HG02642 (cell line): Measurements from ENCODE around the gene IL34.
"Not testable (repeated sequence)": the region's sequence is repeated elsewhere in the genome, so short reads cannot be mapped to it uniquely, and the experiment has no call there.

Experiments used
- ATAC-seq: cut with Tn5 transposase; IDR thresholded peaks from one replicate; pipeline ENCODE4 v1.9.1; 2021; ENCODE audit warnings: mild to moderate bottlenecking; ENCODE audit not compliant: unreplicated experiment, poor library complexity

Gene IL34

DNA sequence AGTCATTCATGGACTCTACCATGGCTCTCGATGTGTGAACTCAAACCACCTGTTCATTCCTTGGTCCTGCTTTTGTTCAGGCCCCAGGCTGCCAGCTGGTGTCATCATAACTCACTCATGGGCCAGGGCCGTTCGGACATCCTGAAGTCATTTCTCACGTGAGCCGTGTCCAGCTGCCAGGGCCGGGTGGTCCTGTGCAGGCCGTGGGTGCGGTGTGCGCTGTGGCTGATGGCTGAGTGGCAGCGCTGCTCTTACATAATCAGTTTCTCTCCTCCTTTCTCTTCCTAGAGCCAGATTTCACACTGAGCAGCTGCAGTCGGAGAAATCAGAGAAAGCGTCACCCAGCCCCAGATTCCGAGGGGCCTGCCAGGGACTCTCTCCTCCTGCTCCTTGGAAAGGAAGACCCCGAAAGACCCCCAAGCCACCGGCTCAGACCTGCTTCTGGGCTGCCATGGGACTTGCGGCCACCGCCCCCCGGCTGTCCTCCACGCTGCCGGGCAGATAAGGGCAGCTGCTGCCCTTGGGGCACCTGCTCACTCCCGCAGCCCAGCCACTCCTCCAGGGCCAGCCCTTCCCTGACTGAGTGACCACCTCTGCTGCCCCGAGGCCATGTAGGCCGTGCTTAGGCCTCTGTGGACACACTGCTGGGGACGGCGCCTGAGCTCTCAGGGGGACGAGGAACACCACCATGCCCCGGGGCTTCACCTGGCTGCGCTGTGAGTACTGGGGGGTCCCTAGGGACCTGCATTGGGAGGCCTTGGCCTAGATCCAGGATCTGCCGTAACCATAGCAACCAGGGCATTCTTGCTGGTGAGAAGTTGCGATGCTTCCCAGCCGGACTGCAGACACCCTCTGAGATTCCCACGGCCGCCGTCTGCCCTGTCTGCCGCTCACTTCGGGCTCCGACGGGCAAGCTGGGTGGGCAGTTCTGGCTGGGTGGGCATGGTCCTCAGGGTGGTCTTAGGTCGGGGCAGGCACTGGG lies at the start of gene IL34:
Gene IL34 (plus strand): TSS at position 300 of the 982 bp plus-strand sequence. CDS start 389 bp downstream, at position 689.
- ATAC-seq, result no peak

DNA sequence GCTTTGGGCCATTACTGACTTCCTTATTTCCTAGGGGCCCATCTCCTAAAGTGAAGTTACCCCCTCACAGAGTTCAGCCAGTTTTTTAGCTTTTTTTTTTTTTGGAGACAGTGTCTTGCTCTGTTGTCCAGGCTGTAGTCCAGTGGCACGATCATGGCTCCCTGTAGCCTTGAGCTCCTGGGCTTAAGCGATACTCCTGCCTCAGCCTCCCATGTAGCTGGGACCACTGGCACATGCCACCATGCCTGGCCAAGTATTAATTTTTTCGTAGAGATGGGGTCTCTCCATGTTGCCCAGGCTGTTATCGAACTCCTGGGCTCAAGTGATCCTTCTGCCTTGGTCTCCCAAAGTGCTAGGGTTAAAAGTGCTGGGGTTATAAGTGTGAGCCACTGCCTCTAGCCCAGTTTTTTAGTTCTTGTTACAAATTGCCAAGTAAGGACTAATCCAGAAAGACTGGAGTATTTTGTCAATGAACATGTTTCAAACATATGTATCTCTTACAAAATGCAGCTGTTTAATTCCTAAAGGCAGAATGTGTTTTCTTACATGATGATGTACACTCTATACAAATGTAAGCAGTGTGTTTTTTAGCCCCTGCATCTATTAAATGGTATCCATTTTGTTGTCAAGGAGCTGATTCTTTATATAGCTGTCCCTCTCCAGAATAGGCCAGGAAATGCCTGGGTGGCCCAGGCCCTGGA lies 49.1 kb upstream of the IL34 start:
- no peak for ATAC-seq

DNA sequence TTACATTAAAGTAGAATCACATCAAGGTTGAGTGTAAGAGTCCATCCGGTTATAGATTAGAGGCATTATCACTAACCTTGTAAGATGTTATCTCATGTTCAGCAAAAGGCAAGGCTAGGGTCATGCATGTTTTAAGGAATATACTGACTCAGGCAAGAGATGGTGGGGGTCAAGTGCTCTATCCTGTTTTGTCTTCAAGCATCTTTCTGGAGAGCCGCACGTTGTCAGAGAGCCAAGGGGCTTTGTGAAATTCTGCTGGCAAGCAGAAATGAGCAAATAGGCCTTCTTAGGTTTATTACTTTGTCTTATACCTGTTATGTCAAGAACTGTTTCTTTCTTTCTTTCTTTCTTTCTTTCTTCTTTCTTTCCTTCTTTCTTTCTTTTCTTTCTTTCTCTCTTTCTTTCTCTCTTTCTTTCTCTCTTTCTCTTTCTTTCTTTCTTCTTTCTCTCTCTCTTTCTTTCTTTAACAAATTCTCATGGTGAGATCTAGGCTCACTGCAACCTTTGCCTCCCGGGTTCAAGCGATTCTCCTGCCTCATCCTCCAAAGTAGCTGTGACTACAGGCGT lies 47.3 kb upstream of the IL34 start:
- ATAC-seq, result no peak

DNA sequence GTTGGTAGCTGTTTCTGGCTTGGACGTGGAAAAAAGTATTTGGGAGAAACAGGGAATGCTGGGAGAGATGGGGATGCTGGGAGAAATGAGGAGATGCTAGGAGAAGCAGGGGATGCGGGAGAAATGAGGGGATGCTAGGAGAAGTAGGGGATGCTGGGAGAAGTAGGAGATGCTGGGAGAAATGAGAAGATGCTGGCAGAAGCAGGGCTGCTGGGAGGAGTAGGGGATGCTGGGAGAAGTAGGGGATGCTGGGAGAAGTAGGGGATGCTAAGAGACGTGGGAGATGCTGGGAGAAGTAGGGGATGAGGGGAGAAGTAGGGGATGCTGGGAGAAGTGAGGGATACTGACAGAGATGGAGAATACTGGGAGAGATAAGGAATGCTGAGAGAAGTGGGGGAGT lies 45.6 kb upstream of the IL34 start:
- no peak for ATAC-seq

DNA sequence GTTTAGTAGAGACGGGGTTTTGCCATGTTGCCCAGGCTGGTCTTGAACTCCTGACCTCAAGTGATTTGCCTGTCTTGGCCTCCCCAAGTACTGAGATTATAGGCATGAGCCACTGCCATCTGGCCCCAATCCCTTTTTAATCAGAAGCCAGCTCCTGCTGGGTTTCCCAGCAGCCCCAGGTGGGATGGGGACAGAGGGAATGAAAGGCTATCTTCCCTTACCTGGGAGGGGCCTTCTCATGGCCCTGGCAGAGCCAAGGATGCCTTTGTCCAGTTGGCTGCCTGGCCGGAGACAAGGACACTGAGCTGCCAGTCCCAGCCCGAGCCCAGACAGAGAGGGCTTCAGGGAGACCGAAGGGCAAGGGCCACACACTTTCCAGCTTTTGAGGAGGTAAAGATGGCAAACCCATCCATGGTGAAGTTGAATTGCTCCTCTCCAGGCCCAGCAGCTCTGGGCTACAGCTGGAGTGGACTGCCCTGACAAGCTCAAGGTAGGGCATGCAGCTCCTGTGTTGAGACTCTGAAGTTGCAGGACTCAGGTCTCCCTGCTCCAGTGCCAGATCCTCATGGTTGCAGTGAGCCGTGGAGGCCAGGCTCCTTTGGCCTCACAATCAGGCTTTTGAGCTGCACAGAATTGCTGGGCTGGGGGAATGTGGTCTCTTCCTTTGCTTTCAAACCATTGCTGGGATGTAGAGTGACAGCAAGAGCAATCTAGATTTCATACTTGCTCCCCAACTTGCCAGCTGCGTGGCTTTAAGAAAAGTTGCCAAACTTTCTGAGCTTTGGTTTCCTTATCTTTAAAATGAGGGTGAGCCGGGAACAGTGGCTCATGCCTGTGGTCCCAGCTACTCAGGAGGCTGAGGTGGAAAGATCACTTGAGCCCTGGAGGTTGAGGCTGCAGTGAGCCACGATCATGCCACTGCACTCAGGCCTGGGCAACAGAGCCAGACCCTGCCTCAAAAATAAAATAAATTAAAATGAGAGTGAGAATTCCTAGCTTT lies 44.5 kb upstream of the IL34 start:
- ATAC-seq, result no peak

DNA sequence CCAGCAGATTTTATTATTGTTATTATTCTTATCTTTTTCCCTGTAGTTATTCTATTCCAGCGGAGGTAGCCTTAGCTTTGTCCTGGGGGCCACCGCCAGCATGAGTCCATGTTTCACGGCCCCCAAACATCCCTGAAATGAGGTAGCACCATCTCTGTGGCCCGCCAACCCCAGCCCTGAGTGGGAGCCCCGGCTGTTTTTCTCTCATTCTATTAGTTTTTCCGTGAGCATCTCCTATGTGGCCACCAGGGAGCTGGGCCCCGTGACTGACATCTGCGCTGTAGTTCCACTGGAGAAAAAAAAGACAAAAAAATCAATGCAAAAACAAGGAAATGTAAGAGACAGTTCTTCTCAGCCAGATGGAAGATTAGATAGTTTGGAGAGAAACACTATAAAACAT lies 43.5 kb upstream of the IL34 start:
- ATAC-seq, result no peak

DNA sequence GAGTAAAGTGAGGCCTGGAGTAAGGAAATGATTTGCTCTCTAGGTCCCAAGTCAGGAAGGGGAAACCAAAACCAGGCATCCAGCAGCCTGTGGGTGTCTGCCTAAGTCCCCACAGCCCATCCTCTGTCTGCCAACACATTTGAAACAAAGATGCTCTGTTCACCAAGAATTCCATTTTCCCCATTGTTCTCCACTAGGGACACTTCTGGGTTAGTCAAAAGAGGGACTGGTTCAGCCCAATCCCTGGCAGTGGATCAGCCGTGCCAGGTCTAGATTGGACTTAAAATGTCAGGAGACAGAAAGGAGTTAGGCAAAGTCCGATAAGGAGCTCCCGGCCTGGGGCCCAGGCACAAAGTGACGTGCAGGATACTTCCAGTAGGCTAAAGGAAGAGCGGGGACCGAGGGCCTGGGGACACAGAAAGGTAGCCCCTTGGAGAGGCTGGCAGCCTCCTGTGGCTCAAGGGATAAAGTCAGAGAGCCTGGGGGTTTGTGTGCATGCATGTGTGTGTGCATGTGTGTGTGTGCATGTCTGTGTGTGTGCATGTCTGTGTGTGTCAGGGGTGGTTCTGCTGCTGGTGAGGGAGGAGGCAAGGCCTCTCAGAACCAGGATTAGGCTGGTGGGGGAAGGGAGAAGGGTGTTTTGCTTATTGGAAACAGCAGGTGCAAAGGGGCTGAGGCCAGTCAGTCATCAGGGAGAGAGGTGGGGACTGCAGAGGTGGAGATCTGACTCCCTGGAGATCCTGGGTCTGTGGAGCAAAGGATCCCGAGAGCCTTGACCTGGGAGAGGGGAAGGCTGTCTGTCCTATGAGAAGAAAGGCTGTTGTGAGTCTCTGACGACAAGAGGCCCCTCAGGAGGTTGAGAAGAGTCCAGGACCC lies 41.7 kb upstream of the IL34 start:
- no peak for ATAC-seq

DNA sequence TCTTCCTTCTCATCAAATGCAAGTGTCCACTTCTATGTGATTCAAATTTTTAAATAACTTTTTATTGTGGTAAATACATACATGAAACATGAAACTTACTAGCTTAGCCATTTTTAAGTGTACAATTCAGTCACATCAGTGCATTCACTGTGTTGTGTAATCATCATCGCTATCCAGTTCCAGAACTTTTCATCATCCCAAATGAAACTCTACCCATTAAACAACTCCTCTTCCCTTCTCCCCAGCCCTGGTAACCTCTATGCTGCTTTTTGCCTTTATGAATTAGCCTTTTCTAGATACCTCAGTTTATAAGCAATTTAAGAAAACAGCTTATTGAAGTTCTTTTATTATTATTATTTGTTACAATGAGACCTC lies 41.1 kb upstream of the IL34 start:
- no peak for ATAC-seq

DNA sequence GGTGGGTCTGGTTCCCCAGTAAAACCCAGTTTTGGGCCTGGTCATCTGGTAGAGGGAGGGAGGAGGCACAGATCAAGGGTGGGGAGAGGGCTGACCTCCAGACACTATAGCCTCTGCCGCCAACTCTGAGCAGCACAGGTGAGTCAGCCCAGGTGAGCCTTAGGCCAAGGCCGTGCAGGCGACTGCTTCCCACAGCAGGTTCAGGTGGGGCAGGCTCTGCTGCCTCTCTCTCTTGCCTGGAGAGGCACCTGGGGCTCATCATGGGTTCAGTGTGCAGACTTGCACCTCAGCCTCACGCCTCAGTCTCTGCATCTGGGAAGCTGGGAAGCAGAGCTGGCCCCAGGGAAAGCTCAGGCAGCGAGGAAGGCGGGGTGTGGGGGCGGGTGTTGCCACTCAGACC lies 37.8 kb upstream of the IL34 start:
- ATAC-seq, result no peak

DNA sequence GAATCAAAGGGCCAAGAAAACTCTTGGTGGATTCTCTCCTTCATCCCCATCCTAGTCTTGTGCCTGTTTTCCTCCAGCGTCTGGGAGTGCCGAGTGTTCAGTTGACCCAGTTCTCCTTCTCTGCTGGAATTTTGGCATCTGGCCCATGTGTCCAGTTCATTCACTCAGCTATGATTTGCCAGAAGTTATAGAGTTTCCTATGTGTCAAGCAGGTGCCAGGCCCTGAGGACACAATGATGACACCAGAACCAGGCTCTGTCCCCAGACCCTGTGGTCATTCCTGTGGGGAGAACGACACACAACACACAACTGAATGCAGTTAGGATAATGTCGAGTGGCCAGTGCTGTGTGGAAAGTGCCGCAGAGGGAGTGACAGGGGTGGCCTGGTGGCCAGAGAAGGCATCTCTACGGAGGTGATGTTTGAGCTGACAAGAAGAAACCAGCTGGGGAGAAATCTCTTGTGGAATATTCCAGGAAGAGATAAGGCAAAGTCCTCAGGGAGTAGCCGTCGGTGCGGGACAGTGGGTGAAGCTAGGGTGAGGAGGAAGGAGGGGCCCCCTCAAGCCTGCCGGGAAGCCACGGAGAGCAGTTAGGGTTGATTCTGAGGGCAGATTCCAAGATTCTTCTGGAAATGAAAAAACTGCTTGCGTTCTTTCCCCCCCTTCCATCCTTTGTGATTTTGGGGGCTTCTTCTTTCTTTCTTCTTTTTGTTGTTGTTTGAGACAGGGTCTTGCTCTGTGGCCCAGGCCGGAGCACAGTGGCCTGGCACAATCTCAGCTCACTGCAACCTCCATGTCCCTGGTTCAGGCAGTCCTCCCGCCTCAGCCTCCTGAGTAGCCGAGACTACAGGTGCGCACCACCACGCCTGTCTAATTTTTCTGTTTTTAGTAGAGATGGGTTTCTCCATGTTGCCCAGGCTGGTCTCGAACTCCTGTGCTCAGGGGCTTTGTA lies 35.8 kb upstream of the IL34 start:
- no peak for ATAC-seq

DNA sequence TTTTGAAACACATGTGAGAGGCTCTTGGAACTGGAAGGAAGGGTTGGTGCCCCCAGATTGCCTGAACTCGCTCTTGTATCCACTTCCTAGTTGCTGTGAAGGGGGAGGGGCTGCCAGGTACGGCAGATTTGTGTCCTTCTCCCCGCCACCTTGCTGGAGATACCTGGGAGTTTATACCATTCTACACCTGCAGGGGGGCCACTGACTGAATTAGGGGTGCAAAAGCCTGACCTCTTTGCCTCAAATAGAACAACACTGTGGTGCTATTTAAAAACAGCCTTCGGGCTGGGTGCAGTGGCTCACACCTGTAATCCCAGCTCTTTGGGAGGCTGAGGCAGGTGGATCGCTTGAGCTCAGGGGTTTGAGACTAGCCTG lies 35.1 kb upstream of the IL34 start:
- no peak for ATAC-seq

DNA sequence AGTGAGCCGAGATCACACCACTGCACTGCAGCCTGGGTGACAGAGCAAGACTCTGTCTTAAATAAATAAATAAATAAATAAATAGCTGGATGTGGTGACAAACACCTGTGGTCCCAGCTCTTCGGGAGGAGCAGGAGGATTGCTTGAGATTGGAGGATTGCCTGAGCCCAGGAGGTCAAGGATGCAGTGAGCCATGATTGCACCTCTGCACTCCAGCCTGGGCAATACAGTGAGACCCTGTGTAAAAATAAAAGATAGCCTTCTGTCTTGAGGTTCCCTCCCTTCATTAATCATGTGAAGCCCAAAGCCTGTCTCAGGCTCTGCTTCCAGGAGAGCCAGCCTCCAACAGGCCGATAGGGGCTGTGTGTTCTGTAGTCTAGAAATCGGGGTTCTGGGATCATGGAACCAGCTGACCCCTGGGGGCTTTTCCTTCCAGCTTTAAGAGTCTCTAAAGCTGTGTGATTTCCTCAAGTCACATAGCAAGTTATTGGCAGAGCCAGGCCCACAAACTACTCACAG lies 34.5 kb upstream of the IL34 start:
- no peak for ATAC-seq

DNA sequence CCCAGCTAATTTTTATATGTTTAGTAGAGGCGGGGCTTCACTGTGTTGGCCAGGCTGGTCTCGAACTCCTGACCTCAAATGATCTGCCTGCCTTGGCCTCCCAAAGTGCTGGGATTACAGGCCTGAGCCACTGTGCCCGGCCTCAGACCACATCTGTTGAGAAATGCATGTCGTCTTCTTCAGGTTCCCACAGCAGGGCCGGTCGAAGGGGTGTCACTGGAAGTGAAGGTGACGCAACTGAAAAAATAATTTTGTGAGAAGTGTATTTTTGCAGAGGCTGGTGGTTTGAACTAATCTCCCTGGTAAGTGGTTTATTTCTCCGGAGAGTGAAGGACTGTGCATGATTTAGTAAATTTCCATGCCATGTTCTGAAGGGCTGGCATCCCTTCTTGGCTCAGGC lies 33.4 kb upstream of the IL34 start:
- no peak for ATAC-seq

DNA sequence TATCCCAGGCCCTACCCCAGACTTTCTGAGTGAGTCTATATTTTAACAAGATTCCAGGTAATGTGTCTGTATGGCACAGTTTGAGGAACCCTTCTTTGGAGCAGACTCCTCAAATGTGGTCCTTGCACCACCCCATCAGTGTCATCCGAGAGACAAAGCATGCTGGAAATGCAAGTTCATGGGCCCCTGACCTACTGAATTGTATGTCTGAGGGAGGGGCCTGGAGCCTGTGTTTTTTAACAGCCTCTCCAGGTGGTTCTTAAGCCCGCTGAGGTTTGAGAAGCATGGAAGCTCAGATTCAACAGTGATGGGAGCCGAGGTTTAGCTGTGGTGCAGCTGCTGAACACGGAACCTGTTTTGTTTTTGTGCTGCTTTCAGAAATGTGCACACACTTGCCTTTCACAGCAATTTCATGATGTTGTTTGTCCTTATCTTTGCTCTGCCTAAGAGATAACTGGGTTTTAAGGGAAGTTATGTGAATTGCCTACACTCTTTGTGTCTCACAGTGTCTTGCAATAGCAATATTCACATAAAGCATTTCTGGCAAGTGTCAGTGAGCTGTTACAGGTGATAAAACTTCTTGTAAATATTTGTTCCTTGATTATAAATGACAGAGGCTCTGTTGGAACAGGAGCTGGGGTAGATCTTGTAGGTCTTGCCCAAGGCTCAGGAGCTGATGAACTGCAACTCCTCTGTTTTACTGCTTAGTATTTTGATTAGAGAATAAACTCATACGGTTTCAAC lies 32.0 kb upstream of the IL34 start:
- no peak for ATAC-seq

DNA sequence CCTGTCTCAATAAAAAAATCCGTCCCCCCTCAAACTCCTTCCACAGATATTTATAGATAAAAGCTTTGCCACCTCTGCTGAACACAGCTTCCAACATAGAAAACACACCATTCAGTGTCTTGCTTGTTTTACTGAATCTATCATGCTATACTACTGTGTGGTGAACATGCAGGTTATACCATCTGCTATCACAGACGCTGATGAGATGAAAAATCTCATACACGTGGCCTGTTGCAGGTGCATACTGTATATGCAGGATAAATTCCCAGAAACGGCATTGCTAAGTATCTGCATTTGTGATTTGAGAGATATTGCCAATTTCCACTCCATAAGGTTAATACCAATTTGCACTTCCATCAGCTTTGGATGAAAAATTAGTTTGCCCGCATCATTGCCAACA lies 30.4 kb upstream of the IL34 start:
- no peak for ATAC-seq

DNA sequence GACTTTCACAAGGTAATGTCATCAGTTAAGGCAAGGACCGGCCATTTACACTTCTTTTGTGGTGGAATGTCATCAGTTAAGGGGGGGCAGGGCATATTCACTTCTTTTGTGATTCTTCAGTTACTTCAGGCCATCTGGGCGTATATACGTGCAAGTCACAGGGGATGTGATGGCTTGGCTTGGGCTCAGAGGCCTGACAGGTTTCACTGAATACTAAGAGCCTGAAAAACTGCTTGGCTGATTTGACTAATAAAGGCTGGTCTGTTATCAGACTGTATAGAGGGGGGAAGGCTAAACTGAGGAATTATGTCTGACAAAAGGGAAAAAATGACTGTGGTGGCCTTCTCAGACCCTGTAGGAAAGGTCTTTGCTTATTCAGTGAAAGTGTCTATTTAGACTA lies 24.5 kb upstream of the IL34 start:
- not testable (repeated sequence) for ATAC-seq

DNA sequence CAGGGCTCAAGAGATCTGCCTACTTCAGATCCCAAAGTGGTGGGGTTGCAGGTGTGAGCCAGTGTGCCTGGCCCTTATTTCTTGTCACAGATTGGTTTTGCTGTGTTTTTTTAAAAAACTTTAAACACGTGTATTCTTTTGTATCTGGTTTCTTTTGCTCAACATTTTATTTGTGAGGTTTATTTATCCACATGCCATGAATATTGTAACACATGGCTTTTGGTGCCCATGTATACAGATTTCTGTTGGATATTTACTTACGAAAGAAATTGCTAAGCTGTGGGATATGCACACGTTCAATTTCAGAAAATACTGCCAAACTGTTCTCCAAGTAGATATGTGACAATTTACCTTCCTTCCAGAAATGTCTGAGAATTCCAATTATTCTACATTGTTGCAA lies 18.7 kb upstream of the IL34 start:
- ATAC-seq, result no peak
